ENCODE data around the gene METAP1. TPM values are rescaled to one million over a fixed set of nuclear protein-coding genes. Genes with fewer than 3 reads are reported as not detected.

Gene METAP1
- polyA plus RNA-seq, 2 of the 4 experiments (the other 2 are of a cell fraction), result 68.2 to 106 TPM

- H3K4me3 ChIP-seq, result no peak overlapping the region
- FAIRE-seq (no peak), ATAC-seq (no peak), DNase-seq (ENCODE audit: low read depth in 1 of 2, low spot score in 1 of 2) (no peak)
- 29% methylated on average over 4 of the region's 4 CpGs for WGBS (ENCODE audit: missing lambda C conversion rate)
- H3K9me3 ChIP-seq, result no peaks in the 10 kb centered on the region
- POLR2A ChIA-PET, result no interaction called here
- no peak overlapping the region for H3K4me2 ChIP-seq
- H3K27ac ChIP-seq, result no peak overlapping the region
- CTCF ChIA-PET, result no interaction called here
- TF ChIP-seq CHD4 (IDR thresholded peaks at IDR 0.05; ENCODE audit: borderline replicate concordance) (no peak), SREBF2 (IDR thresholded peaks at IDR 0.05) (no peak), ZC3H11A (IDR thresholded peaks at IDR 0.05) (no peak), TFCP2L1 (CRISPR knock-in tag; IDR thresholded peaks at IDR 0.05) (no peak), HOXB13 (CRISPR knock-in tag; IDR thresholded peaks at IDR 0.05; ENCODE audit: low read depth) (no peak), HDAC2 (IDR thresholded peaks at IDR 0.05) (no peak), HOXB5 (CRISPR knock-in tag; IDR thresholded peaks at IDR 0.05) (no peak), RNF2 (IDR thresholded peaks at IDR 0.05; ENCODE audit: borderline replicate concordance, low read depth) (no peak), BHLHE40 (IDR thresholded peaks at IDR 0.05; ENCODE audit: low read depth, low read length) (no peak), TP53 (CRISPR knock-in tag; IDR thresholded peaks at IDR 0.05) (no peak), ZSCAN20 (CRISPR knock-in tag; IDR thresholded peaks at IDR 0.05) (no peak)
- no peaks in the 10 kb centered on the region for H3K4me1 ChIP-seq
Measured at GRCh38 chr4:98976716-98977115, 18.8 kb upstream of the METAP1 start.

- no peak for TF ChIP-seq EP300 (IDR thresholded peaks at IDR 0.05)
- TF ChIP-seq ZFP36 (IDR thresholded peaks at IDR 0.05; ENCODE audit: borderline replicate concordance, partially characterized antibody), result no peak
- no peak for TF ChIP-seq MAX (IDR thresholded peaks at IDR 0.05)
- TF ChIP-seq SMC3 (IDR thresholded peaks at IDR 0.05), result no peak
- no peak for TF ChIP-seq MYC (IDR thresholded peaks at IDR 0.05; ENCODE audit: borderline replicate concordance, low read length)
- no peak for TF ChIP-seq BHLHE40 (IDR thresholded peaks at IDR 0.05; ENCODE audit: low read depth, low read length)
- no peak for TF ChIP-seq PBX3 (IDR thresholded peaks at IDR 0.05)
- TF ChIP-seq RFX5 (IDR thresholded peaks at IDR 0.05), result no peak
- no peak for TF ChIP-seq RAD21 (conservative IDR thresholded peaks at IDR 0.05 in 1 of 2, IDR thresholded peaks at IDR 0.05 in 1 of 2)
- TF ChIP-seq FOXS1 (CRISPR knock-in tag; IDR thresholded peaks at IDR 0.05), result no peak
- no peak for TF ChIP-seq RNF2 (IDR thresholded peaks at IDR 0.05; ENCODE audit: borderline replicate concordance, low read depth)
- no peak for TF ChIP-seq ESRRA (IDR thresholded peaks at IDR 0.05; ENCODE audit: borderline replicate concordance, low read length)
- TF ChIP-seq USF2 (IDR thresholded peaks at IDR 0.05), result no peak
- TF ChIP-seq EHF (CRISPR knock-in tag; IDR thresholded peaks at IDR 0.05), result no peak
- TF ChIP-seq FOSL2 (IDR thresholded peaks at IDR 0.05), result no peak
- no peak for TF ChIP-seq FOSL2 (CRISPR knock-in tag; IDR thresholded peaks at IDR 0.05)
- TF ChIP-seq NFE2L2 (conservative IDR thresholded peaks at IDR 0.05; ENCODE audit: low read length), result no peak
- TF ChIP-seq TP53 (CRISPR knock-in tag; IDR thresholded peaks at IDR 0.05), result no peak
- no peak for TF ChIP-seq CHD2 (IDR thresholded peaks at IDR 0.05; ENCODE audit: low read length, partially characterized antibody)
- no peak for TF ChIP-seq CBX8 (IDR thresholded peaks at IDR 0.05)
- ChIA-PET CTCF (no interaction called here), POLR2A (no interaction called here)
- FAIRE-seq (no peak), DNase-seq (ENCODE audit: low read depth in 1 of 2, low spot score in 1 of 2) (no peak), ATAC-seq (no peak)
- Histone ChIP-seq H3K4me3 (no peak overlapping the region), H3K4me1 (no peaks in the 10 kb centered on the region), H3K9me3 (no peaks in the 10 kb centered on the region), H3K4me2 (no peak overlapping the region), H3K27ac (no peak overlapping the region)
- 93% methylated on average over 7 of the region's 7 CpGs for WGBS (ENCODE audit: missing lambda C conversion rate)
Measured at GRCh38 chr4:98977557-98977956, 18.0 kb upstream of the METAP1 start.

Measured in A549 (cell line).